Measurements from ENCODE around the gene STK24.
A peak's percentile ranks its signal among the peaks of the same experiment; 100 is the strongest.
"Not testable (repeated sequence)": the region's sequence is repeated elsewhere in the genome, so short reads cannot be mapped to it uniquely, and the experiment has no call there.

STK24 gene

DNA sequence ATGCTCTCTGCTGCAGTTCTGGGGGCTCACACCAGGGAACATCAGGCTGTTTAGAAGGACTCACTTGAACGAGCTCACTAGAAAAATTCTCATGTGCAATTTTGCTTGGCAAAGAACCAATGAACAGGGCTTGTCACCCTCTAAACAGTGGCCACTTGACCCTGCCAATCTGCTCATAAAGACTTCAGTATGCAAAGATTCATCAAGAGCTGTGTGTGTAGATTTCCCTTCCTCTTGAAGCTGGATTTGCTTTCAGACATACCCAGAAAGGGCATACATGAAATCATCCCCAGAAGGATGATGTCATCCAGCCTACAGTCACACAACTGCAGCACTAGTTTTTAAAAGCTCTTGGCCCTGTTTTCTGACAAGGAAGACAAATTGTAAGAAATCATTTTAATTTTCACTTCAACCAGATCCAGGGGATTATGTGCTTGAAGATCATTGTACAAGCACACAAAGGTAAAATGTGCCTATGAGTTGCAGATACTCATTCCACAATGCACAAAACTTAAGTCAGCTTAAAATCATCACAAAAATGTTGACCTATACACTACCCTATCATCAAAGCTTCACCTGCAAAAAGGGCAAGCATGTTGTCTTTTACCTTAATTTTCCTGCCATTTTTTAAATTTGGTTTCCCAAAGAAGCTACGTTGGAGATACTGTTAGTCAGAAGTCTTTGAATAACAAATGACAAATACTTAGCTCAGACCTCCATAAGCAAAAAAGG, 5.2 kb upstream of the STK24 start:
- DNase-seq (ENCODE audit: low spot score): no peak

DNA sequence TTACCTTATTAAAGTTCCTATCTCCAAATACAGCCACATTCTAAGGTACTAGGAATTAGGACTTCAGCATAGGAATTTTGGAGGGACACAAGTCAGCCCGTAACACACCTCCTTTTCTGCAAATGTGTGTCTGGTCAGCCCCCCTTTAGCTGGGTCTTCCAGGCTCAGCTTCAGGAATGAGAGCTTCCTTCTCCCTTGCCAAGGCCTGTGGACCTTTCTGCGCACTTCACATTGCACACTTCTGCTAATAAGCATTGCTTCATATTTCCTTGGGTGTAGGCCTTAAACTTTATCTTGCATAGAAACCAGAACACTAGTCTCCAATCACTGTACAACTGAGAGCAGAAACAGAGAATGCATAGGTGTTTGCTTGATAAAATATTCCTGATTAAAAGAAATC, 4.5 kb upstream of the STK24 start:
- DNase-seq (ENCODE audit: low spot score): no peak

DNA sequence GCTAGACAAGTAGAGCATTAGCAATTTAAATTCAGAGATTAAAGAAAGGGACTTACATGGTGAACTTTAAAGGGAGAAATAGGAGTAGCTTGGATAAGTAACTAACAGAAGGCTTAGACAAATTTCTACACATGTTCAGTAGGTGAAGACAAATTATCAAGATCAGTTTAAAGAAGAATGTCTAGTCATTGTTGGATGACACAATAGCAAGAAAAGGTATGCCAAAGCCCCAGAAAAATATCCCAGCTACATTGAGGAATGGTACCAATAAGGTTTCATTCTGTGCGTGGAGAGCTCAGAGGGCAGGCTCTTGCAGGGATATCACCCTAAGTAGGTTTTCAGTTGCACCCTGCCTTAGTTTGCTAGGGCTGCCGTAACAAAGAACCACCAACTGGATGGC, 3.5 kb upstream of the STK24 start:
- DNase-seq (ENCODE audit: low spot score): no peak

DNA sequence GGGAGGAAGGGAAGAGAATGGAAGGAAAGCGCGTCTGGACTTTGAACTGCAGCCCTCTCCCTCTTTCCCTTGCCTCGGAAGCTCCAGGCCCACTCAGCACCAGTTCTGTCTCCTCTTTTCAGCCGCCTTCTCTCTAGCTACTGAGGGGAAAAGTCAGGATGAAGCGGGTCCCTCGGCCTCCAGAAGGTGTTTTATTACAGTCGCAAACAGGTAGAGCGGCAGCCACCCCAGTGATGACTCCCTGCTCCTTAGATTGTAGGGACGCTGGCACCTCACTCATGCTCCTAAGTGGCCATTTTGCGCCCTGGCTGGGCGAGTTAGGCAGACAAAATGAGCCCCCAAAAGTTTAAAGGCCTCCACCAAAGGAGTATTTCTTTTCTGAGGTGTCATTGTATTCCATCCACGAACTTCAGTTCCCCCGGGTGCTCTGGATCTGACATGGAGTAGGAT, 954 bp upstream of the STK24 start:
- no peak for DNase-seq (ENCODE audit: low spot score)

DNA sequence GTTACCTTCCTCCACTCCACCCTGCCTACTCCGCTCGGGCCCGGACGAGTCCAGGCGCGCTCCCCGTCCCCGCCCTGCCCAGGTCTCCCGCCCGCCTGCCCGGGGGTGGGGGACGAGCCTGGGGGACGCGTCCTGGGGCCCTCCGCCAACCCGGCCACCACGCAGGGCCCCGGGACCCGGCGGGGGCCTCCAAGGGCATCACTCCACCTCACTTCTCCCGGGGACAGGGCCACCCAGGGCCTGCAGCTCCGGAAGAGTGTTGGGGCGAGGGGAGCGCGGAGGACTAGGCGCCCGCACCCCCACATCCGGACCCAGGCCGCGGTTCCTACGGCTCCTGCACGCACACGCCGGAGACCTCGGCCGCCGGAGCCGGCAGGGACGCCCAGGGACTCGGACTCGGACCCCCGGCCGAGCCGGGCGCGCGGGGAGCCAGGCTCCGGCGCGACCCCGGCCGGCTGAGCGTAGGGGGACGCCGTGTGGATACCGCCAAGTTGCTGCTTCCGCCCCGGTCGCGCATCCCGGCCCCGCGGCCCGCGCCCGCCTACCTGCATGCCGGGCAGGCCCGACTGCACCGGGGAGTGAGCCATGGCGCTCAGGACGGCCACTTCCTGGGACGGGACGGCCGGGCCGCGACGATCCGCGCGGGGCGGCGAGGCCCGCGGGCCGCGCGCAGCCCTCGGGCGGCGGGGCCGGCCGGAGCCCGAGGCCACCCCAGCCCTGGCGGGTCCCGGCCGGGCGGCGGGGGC, 534 bp downstream of the STK24 start:
- DNase-seq (ENCODE audit: low spot score): peak; percentile 66

DNA sequence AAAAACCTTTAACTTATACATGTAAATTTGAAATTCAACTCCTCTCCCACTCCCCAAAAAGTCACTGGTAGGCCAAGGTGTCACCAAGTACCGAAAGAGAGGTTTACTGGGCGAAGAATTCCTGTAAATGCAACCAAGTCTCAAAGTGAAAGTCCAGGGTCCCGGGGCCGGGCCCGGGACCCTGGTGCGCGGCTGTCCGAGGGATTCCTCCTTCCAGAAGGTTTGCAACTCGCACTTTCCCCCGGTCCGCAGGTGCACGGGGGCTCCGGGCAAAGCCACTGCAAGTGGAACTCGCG, 1.1 kb downstream of the STK24 start:
- no peak for DNase-seq (ENCODE audit: low spot score)

DNA sequence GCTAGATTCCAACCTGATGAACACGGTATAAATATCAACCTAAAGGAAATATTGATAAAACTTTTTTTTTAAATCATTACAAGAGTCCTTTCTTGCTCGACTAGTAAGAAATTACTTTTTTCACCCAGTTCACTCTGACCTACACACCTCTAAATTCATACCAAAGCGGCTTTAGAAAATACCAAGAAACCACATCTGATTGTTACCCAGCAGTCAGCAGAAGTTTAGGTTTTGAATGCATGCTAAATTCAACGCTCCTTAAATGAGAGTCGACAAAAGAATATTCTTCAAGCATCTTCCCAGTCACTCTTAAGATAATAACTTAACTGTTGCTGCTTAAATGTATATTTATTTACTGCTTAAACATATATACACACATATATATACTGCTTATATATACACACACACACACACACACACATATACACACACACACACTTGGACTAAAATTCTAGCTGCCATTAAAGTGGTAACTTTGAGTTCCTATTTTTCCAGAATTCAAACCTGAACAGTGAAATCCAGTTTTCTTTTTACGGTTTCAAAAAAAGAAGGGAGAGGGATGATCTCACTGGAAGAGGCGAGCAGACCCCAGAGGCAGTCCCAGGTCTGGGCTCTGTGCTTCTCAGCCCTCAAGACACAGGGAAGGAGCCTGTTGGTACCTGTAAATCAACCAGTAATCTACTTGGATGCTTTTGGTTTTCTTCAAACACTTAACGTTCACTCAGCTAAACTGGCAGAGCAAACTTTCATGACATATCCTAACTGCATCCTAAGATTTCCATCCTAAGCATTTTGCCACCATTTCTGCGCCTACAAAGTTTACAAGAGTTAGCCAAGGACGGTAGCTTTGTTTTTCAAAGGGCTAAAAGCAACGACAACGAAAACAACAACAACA, 1.7 kb downstream of the STK24 start:
- no peak for DNase-seq (ENCODE audit: low spot score)

DNA sequence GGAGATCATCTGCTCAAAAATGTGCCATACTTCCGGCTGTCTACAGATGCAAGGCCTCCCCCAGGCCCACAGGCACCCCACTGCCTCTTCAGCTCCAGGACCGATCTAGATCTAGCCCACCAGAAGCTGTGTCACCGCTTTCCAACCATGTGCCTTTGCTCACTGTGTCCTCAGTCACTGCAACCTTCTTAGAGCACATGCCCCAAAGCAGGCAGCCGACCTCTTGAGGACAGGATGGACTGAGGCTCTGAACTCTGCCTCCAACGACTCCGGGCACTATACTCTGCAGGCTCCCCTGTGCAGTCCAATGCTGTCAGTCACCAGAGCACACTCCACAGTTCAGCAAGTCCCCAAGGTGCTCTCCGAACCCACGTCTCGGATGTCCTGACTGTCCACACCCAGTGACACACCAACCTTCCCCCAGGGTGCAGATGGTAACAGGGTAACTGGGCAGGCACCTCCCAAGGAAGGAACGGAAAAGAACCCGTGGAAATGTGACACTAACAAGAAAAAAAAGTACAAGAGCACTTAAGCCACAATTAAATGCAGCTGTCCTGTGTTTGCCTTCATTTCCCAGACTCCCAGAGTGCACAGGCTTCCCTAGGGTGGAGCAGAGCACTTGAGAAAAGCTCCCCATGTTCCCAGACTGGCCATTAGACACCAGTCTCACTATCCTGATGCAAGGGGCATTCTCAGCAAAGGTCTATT, 4.8 kb downstream of the STK24 start:
- no peak for DNase-seq (ENCODE audit: low spot score)

DNA sequence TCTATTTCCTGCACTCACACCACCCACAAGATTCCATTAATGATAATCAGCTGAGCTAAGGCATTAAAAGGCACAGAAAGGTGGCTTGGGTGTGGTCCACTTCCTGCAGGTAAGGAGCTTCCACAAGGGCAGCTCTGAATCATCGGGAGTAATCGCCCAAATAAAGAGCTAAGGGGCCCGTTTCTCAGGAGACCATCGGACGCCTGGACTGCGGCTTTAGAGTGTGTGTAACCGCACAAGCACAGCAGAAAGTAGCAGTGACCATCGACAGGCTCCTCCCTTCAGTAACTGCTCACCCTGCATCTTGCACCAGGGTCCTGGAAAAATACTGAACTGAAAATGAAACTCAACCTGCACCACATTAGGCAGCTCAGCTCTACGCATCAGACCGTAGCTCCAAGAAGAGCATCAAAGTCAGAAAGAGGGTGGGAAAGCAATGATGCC, 6.0 kb downstream of the STK24 start:
- no peak for DNase-seq (ENCODE audit: low spot score)

DNA sequence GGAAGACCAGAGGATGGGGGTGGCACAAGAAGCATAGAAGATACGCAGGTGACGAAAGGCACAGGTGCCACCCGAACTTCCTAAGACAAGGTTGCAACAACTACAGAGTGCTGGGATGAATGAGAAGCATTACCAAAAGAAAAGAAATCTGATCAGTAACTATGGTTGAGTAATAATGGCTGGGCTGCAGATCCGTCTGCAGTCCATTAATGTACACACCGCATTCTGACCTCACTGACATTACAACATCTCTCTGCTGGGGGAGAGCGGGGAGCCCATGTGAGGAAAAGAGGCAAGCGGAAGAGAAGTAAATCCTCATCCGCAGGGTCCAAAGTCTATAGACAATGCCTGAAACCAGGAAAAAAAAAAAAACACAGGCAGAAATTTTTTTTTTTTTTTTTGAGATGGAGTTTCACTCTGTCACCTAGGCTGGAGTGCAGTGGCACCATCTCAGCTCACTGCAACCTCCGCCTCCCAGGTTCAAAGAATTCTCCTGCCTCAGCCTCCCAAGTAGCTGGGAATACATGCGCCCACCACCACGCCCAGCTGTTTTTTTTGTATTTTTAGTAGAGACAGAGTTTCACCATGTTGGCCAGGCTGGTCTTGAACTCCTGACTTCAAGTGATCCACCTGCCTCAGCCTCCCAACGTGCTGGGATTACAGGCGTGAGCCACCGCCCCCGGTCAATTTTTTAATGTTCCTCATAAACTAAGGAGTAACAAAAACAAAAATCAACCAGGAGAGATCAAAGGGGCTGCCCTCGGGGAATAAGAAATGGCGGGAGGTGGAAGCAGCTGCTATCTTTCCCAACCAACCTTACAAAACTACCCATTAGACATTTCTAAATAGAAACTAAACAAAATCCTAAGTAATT, 7.2 kb downstream of the STK24 start:
- not testable (repeated sequence) for DNase-seq (ENCODE audit: low spot score)

DNA sequence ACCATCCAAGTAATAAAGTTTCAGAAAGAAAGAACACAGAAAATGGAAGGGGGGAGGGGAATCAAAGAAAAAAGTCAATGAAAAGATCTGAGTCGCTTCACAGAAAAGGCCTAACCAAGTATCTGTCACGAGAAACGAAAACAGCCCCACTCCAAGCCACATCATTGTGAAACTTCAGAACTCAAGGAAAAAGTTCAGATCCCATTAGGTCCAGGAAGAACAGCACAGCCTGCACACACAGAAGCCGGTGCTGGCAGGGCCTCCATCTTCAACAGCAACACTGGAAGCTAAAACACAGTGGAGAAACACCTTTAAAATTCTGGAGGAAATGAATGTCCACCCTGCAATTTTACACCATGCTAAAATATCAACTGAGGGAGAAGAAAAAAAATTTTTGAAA, 8.0 kb downstream of the STK24 start:
- no peak for DNase-seq (ENCODE audit: low spot score)

DNA sequence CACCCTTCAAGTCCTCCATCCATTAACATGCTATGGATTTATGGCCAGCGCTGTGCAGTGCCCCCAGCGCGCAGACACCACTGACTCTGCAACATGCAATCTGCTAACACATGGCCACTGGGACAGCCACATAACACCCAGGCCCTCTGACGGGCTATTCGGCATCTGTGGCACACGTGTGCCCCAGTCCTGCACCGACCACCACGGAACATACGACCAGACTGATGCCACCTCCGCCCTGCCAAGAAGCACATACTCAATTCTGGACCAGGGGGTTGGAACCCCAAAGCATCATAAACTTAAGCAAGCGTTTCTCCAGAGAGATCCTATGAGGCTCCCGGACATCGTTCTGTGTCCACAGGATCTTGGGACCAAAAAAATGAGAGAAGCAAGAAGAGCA, 9.8 kb downstream of the STK24 start:
- DNase-seq (ENCODE audit: low spot score): no peak

DNA sequence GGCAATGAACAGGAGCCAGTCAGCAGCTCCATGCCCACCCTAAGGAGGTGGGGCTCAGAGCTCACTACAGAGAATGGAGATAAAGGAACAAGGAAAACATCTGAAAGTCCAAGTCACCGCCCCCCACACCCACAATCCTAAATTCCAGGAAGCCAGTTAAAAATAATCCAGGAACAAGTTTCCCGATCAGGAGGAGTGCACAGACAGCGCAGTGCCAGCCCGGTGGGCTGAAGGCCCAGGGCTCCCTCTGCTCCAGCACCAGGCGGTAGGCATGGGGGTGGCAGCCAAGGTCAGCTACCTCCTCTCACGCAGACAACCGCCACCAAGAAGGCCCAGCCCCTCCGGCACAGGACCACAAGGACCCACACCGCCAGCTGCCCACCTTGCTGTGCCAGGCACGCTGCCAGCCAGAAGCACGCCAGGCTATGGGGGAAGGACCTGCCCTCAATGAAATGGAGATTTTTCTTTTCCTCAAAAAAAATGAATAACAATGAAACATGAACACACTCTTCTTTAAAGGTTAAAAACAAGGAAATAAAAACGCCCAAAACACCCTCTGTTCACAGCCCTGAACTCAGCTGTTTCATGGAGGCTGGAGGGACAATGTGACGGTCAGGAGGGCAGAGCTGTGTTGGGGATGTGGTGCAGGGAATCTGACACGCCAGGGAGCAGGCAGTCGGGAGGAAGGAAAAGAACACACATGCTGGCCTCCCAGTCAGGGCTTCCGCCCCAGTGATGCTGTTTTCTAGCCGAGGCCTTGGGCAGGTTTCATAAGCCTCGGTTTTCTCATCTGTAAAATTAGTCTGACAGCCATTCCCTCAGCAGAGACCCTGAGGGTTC, 11.0 kb downstream of the STK24 start:
- no peak for DNase-seq (ENCODE audit: low spot score)

DNA sequence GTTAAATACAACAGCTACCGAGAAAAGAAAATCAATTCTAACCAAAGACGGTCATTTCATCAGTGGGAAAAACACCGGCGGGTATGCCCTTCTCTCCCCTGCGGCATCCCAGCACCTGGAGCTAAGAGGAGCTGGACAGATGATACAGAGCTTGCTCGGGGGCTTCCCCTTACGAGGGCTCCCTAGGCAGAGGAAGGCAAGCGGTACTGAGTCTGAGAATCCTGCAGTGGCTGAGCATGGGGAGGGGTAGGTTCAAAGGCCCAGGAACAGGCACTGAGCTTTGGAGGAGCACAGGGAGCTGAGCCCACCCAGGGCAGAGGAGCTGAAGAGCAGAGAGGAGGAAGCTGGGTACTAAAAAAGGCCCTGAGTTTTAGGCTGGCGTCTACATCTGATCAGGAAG, 12.7 kb downstream of the STK24 start:
- DNase-seq (ENCODE audit: low spot score): no peak

DNA sequence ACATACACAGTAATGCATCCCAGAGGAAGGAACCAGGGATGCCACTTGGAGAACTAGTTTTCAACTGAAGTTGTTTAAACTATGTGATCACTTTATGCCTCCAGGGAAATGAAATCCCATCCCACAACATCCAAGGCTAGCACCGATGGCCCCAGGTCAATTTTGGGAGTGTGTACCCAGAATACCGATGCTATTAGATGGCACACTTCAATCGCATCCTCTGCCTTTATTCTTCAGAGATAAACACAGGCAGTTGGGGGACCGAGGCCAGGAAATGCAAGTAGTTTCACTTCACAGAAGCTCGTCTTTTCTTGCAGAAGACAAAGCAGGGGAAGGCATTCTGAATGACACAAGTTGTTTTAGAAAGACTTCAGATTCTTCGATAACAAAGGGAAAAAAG, 13.8 kb downstream of the STK24 start:
- DNase-seq (ENCODE audit: low spot score): no peak

DNA sequence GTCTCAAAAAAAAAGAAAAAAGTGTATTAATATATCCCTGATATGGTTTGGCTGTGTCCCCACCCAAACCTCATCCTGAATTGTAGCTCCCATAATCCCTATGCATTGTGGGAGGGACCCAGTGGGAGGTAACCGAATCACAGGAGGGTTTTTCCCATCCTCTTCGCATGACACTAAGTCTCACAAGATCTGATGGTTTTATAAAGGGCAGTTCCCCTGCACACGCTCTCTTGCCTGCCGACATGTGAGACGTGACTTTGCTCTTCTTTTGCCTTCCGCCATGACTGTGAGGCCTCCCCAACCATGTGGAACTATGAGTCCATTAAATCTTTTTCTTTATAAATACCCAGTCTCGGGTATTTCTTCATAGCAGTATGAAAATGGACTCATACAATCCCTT, 17.7 kb downstream of the STK24 start:
- DNase-seq (ENCODE audit: low spot score): no peak

DNA sequence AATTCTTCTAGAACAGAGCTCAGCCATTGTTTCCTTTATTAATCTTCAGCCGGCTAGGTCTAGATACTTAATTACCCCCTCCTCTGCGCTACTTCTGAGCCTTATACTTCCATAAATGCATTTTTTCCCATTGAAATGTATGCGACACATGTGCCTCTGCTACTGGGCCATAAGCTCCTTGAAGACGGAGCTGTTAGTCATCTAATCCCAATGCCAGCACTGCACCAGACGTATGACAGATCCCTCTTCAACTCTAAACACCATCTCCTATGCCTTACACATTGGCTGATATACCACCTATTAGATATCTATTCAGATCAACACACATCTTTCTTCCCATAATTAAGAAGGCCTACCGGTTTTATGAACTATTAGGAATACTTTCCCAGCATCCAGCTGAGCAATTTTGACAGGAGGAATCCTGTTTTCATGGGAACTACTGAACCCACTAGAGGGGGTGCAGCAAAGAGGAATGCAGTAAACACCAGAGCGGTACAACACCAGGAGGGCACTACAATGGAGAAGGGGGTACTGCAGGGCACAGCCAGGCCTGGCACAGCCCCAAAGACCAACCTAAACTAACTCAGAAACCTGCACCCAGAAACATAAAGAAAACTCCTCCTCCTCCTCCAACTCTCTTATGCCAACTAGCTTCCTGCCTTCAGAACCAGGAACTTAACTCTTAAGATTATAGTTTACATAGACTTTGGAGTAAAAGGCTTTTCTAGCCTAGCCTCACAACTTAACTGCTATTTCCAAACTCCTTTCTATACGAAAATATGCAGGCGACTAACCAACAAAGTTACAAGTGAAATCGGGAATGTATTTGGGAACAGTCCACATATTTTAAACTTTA, 18.7 kb downstream of the STK24 start:
- no peak for DNase-seq (ENCODE audit: low spot score)

DNA sequence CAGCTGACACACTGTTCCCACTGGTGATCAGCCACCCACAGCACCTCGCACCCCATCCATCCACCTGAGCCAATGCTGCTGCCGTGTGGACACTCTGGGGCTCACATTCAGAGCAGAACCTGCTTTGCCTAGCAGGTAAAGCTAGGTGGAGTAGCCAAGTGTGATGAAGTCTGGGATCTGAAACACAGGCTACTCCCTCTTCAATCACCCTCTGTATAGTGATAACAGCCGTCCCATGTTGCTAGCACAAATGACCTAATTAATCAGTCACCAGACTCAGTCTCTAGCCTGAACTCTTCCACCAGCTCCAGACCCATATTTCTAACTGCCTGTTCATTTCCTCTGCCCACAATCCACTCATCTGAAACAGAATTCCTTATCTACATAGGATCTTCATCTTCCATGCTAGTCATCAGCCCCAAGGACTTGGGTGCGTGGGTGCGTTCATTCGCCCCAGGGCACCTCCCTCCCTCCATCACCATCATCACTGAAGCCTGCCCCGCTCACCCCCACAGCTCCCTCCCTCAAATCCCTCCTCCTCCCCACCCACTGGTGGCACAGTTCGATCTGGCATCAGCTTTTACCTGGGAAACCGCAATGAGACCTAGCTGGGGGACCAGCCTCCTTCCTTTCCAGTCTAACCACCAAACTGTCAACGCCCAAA, 19.8 kb downstream of the STK24 start:
- no peak for DNase-seq (ENCODE audit: low spot score)
